Activated T-cell treated with anti-CD3 and anti-CD28 coated beads, Interleukin-2, amount 50 U/mL, for 4 hours (primary cell): Measurements from ENCODE around the gene HDAC9. TPM values are rescaled to one million over a fixed set of nuclear protein-coding genes. Genes with fewer than 3 reads are reported as not detected.

ENCODE experiments used
- ATAC-seq, 2 donors: fragments of 200-7000 bp; cut with Tn5 transposase; one replicate each; pipeline ENCODE4 v1.10.0; 2021
- DNase-seq: peaks from one replicate; pipeline ENCODE4 v3.0.0-alpha.2; 2020
- H3K27me3 Mint-ChIP-seq: one replicate; pipeline ENCODE4 v1.8.0; 2021; ENCODE audit warnings: low read depth, mixed read lengths
- H3K36me3 Mint-ChIP-seq: one replicate; pipeline ENCODE4 v1.8.0; 2022; ENCODE audit warnings: mixed read lengths; ENCODE audit not compliant: insufficient read depth
- H3K4me1 Mint-ChIP-seq: one replicate; pipeline ENCODE4 v1.8.0; 2021; ENCODE audit warnings: low read depth, mixed read lengths
- H3K4me3 Mint-ChIP-seq: one replicate; pipeline ENCODE4 v1.8.0; 2021; ENCODE audit warnings: mild to moderate bottlenecking, moderate library complexity, mixed read lengths
- H3K9me3 Mint-ChIP-seq: one replicate; pipeline ENCODE4 v1.8.0; 2021; ENCODE audit warnings: mixed read lengths
- total RNA-seq, 3 donors: library from RNA; stranded (reverse); gene quantifications; one replicate each; pipeline ENCODE4 v1.2.1, GENCODE V29; 2021

HDAC9 gene
- total RNA-seq, 3 donors from 2014 or later = 0.40 to 3.0 (median 0.74) TPM

DNA sequence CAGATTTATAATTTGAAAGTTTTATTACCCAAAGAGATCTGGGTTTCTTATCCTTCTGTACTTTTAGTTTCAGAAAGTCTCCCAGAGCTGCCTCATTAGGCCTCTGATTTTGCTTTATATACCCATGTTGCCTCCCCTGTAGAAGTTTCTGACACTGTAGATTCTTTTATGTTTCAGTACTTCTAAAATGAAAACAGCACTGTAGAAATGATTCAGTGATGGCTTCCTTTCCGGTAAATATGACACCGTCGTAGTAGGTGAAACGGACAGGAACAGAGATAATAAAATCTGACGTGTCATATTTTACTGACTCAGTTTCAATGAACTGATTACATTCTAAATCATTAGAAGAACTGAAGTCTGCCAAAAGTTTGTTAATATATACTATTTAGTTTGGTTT lies 349.2 kb downstream of the HDAC9 start:
- H3K36me3 Mint-ChIP-seq = no peaks in the 10 kb centered on the region
- no peaks in the 10 kb centered on the region for H3K27me3 Mint-ChIP-seq
- ATAC-seq (no peak), DNase-seq (no peak)
- no peaks in the 10 kb centered on the region for H3K4me1 Mint-ChIP-seq
- no peak overlapping the region for H3K4me3 Mint-ChIP-seq
- H3K9me3 Mint-ChIP-seq = peaks cover 5% of the 10 kb centered on the region

DNA sequence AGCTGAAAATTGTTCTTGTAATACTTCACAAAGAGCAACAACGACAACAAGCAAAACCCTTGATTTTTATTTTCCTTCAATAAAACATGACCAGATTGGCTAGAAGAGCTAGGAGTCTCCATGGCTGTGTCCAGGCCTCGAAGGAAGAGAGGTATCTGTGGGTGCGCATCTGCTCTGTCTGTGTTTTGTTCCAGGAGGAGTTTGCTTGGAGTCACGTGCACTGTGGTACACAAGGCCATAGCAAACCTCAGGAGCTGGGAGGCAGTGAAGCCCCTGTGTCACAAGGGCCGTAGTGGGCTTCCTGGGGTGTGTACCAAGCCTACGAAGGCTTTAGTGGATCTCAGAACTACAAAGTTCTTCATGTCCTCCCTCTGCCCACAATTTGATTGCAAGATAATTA lies 350.2 kb downstream of the HDAC9 start:
- ATAC-seq = no peak

DNA sequence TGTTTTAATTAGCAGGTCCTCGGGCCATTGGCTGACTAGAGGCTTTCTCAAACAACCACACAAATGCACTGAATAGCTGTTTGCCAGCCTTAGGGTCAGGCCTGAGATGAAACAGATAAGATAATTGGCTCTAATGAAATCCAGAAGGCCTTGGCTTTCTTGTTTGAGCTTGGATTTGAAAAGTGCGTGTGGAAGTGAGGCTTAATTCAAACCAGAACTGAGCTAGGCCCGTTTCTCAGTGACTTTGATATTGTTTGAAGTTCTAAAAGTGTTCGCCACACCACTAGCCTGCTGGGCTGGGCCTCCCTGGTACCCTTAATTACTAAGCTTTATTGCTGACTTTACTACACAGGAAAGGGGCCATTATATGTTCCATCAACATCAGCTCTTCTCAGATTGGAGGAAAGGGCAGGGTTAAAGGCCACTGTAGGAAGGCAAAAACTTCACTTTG lies 351.2 kb downstream of the HDAC9 start:
- Mint-ChIP-seq H3K4me3 (no peak overlapping the region), H3K36me3 (no peaks in the 10 kb centered on the region), H3K9me3 (peaks cover 11% of the 10 kb centered on the region), H3K4me1 (no peaks in the 10 kb centered on the region), H3K27me3 (no peaks in the 10 kb centered on the region)
- DNase-seq (no peak), ATAC-seq (no peak)

More for the DNA sequence above, 350.2 kb downstream of the HDAC9 start:
- Mint-ChIP-seq H3K36me3 (no peaks in the 10 kb centered on the region), H3K4me1 (no peaks in the 10 kb centered on the region), H3K9me3 (peaks cover 5% of the 10 kb centered on the region), H3K27me3 (no peaks in the 10 kb centered on the region), H3K4me3 (no peak overlapping the region)
- no peak for DNase-seq

DNA sequence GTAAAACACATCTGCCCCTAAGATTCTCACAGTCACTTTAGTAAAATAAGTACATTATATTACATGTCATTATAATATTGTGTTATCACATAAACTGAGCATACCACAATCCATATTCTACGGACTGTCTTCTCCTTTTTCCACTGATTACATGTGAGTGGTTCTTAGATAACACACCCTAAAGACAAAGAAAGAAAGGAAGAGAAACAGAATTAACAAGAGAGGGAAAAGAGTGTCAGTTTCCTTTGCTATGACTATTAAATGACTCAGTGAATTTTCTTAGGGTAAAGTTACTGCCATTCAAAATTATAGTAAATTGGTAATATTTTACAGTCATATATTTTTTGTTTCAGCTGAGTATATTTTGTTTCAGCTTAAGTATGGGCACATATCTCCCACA lies 353.6 kb downstream of the HDAC9 start:
- H3K36me3 Mint-ChIP-seq = no peaks in the 10 kb centered on the region
- no peak for DNase-seq
- no peaks in the 10 kb centered on the region for H3K27me3 Mint-ChIP-seq
- peaks cover 14% of the 10 kb centered on the region for H3K9me3 Mint-ChIP-seq
- no peak overlapping the region for H3K4me3 Mint-ChIP-seq
- ATAC-seq = no peak
- no peaks in the 10 kb centered on the region for H3K4me1 Mint-ChIP-seq

DNA sequence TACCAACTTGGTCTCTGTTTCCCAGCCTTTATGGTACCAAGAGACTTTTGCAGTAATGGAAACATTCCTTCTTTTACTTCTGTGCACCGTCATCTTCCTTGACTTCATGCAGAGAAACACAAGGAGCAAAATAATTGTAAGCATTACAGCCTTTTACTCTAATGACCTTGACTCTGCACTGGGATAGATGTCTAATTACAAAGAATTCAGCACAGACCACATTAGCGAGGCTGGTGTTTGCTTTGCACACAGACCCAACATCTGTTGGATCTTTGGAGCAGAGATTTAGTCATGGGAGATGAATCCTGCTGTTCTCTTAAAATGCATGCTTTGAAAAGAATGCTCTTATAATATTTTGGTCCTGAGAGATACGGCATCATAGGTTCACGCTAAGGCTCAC lies 360.2 kb downstream of the HDAC9 start:
- peaks cover 2% of the 10 kb centered on the region for H3K4me1 Mint-ChIP-seq
- no peak for DNase-seq
- ATAC-seq = no peak
- no peaks in the 10 kb centered on the region for H3K27me3 Mint-ChIP-seq
- peaks cover 13% of the 10 kb centered on the region for H3K9me3 Mint-ChIP-seq
- no peak overlapping the region for H3K4me3 Mint-ChIP-seq
- H3K36me3 Mint-ChIP-seq = no peaks in the 10 kb centered on the region

DNA sequence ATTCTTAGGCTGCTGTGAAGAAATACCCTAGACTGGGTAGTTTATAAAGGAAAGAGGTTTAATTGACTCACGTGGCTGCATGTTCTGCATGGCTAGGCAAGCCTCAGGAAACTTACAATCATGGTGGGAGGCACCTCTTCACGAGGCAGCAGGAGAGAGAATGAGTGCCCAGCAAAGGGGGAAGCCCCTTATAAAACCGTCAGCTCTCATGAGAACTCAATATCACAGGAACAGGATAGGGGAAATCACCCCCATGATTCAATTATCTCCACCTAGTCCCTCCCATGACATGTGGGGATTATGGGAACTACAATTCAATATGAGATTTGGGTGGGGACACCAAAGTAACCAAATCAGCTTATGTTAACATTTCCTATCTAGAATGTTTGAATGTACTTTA lies 362.7 kb downstream of the HDAC9 start:
- Mint-ChIP-seq H3K36me3 (no peaks in the 10 kb centered on the region), H3K4me1 (peaks cover 2% of the 10 kb centered on the region), H3K9me3 (peaks cover 5% of the 10 kb centered on the region), H3K4me3 (no peak overlapping the region), H3K27me3 (no peaks in the 10 kb centered on the region)
- ATAC-seq = no peak
- DNase-seq = no peak

DNA sequence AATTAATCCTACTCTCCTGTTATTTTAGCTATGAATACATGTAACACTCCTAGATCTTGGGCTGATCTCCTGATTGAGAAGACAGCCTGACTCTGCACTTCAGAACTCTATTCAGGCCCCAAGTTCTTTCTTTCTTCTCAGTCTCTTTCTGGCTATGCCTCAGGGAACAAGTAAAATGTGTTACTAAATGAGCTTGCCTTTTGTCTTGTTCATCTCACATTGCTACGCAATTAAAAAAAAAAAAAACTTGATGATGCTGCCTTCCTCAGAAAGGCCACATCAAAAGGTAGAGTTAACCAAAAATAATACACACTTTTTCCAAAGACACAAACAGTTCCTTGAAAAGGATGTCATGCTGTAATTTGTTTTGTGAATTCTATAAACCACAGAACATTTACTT lies 363.8 kb downstream of the HDAC9 start:
- no peak overlapping the region for H3K4me3 Mint-ChIP-seq
- H3K27me3 Mint-ChIP-seq = no peaks in the 10 kb centered on the region
- H3K4me1 Mint-ChIP-seq = peaks cover 2% of the 10 kb centered on the region
- no peaks in the 10 kb centered on the region for H3K36me3 Mint-ChIP-seq
- DNase-seq (no peak), ATAC-seq (no peak)
- peaks cover 9% of the 10 kb centered on the region for H3K9me3 Mint-ChIP-seq

DNA sequence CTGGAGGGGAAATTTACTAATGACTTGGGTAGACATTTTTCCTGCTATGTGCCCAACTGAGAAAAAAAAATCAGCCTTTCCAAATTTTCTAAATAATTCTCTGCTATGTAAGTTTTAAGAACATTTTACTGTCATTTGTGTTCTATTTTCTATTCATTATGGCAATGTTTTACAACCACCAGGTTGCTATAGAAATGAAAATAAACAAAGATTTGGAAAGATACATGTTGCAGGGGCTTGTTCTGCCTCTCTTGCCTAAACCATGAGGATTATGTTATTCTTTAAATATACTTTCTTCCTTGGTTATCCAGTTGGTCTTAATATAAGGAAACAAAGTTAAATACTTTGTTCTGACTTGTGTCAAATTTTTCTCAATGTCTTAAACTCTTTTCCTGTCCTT lies 364.7 kb downstream of the HDAC9 start:
- H3K4me1 Mint-ChIP-seq = peaks cover 2% of the 10 kb centered on the region
- H3K36me3 Mint-ChIP-seq = no peaks in the 10 kb centered on the region
- ATAC-seq = no peak
- no peaks in the 10 kb centered on the region for H3K27me3 Mint-ChIP-seq
- H3K4me3 Mint-ChIP-seq = no peak overlapping the region
- DNase-seq = no peak
- peaks cover 16% of the 10 kb centered on the region for H3K9me3 Mint-ChIP-seq

DNA sequence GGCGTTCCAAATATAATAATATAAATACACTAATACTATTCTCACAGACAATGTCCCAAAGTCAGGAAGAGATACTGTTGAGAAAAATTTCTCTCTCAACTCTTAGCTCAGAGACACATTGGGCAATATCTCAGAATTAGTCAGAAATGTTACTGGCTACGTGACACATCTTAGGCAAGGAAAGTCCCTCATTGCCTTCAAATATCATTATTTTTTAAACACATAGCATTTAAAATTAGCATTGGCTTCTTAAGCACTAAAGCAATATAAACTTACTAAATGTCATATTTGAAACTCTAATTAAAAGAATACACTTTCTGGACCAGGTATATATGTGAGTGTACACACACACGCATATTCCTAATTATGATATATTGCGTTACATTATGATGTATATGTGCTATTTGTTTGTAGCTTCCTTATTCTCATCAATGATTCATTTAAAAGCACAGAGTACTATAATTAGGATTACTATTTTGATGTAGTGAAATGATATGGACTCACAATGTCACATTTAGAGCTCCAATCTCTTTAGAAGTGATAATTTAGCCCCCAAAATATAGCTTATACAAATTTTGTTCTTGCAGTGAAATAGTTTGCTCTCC lies 366.1 kb downstream of the HDAC9 start:
- ATAC-seq (no peak), DNase-seq (no peak)
- Mint-ChIP-seq H3K4me1 (peaks cover 2% of the 10 kb centered on the region), H3K9me3 (peaks cover 12% of the 10 kb centered on the region), H3K27me3 (no peaks in the 10 kb centered on the region), H3K36me3 (no peaks in the 10 kb centered on the region), H3K4me3 (no peak overlapping the region)

DNA sequence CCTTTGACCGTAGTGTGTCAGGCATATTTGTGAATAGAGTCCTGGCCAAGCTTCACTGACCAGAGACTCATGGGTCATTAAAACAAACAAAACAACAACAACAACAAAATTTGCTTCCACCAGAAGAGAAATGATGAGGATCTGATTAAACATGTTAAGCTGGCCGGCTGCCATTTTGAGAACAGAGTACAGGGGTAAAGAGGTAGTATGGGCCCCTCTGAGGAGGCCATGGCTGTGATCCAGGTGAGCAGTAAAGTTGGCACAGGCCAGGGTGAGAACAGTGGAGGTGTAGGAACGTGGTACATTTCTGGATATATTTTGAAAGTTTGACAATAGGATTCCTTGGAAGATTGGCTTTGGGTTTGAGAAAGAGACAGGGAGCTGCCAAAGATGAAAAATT lies 369.4 kb downstream of the HDAC9 start:
- Mint-ChIP-seq H3K9me3 (peaks cover 22% of the 10 kb centered on the region), H3K27me3 (no peaks in the 10 kb centered on the region), H3K4me3 (no peak overlapping the region), H3K4me1 (peaks cover 2% of the 10 kb centered on the region), H3K36me3 (no peaks in the 10 kb centered on the region)
- no peak for ATAC-seq
- DNase-seq = no peak

DNA sequence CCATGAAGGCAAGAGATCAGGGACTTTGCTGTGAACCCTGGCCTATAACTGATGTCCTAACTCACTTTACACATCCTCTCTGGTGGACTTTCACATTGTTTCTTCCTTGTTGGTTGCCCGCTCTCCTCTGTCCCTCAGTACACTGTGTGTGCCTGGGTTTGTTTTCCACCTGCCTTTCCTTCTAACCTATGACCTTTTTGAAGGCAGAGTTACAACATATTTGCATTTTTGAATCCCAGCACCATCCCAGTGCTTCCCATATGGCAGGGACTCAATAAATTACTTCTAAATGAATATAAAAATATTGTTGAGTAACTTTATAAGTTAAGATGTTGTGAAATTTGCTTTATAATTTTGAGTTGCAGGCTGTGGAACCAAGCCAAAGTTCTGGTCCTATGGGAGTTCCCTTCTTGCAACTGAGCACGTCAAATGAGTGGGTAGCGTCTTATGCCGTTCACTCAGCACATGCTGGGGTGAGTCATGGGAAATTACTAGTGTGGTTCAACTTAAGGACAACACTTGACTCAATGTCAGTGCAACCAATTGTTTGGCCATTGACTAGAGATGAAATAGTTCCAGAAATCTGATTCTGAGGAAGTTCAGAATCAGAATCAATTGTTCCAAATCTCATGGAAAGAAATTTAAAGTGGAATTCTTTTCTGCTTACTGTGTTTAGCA lies 370.9 kb downstream of the HDAC9 start:
- peak in 1 of 2 donors; percentile 46 for ATAC-seq
- H3K36me3 Mint-ChIP-seq = no peaks in the 10 kb centered on the region
- no peak for DNase-seq
- H3K4me3 Mint-ChIP-seq = no peak overlapping the region
- H3K27me3 Mint-ChIP-seq = no peaks in the 10 kb centered on the region
- H3K4me1 Mint-ChIP-seq = peaks cover 2% of the 10 kb centered on the region
- peaks cover 22% of the 10 kb centered on the region for H3K9me3 Mint-ChIP-seq

DNA sequence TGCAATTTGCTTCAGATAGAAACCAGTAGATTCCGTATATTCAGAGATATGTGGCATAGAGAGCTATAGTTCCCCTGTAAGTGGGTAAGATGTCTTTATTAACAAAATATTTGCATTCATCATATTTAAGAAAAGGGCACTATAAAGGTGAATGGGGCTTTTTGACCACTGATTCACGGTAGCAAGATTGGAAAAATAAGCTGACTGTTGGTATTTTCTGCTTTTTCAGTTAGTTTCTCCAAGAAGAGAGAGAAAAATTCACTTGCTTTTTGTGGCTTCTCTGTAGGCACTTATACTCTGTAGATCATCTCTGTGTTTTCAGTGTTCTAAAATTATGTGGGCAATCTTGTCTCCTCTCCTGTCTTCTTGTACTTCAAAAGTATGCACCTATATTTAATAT lies 376.8 kb downstream of the HDAC9 start:
- Mint-ChIP-seq H3K9me3 (peaks cover 10% of the 10 kb centered on the region), H3K27me3 (no peaks in the 10 kb centered on the region)

DNA sequence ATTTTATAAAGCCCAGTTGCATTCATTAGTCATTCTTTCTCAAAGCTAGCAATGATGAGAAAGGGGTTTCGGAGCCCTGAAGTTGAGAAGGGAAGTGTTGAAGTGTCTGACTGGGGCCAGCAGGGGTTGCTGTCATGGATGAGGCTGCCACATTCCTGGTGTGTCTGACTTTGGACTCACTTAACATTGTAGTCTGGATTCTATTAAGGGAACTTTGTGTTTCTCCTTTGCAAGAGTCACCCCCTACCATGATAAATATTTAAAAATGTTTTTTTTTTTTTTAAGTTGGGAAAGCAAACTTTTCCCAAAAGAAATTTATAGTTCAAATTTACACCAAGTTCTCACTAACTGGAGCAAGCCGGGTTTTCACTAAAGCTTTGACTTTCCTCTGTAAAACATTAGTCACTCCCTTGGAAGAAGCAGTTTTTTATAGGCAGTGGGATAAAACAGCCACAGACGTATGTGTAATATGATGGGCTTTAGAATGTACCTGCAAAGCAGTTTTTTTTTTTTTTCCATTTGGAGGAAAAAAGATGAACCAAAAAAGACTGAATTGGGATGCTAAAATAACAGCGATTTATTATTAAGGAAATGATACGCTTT lies 378.3 kb downstream of the HDAC9 start:
- Mint-ChIP-seq H3K27me3 (no peaks in the 10 kb centered on the region), H3K36me3 (no peaks in the 10 kb centered on the region), H3K4me3 (no peak overlapping the region), H3K9me3 (peaks cover 5% of the 10 kb centered on the region), H3K4me1 (no peaks in the 10 kb centered on the region)
- DNase-seq (no peak), ATAC-seq (no peak)

More for the DNA sequence above, 376.8 kb downstream of the HDAC9 start:
- Mint-ChIP-seq H3K36me3 (no peaks in the 10 kb centered on the region), H3K4me1 (no peaks in the 10 kb centered on the region), H3K4me3 (no peak overlapping the region)
- ATAC-seq (no peak), DNase-seq (no peak)

DNA sequence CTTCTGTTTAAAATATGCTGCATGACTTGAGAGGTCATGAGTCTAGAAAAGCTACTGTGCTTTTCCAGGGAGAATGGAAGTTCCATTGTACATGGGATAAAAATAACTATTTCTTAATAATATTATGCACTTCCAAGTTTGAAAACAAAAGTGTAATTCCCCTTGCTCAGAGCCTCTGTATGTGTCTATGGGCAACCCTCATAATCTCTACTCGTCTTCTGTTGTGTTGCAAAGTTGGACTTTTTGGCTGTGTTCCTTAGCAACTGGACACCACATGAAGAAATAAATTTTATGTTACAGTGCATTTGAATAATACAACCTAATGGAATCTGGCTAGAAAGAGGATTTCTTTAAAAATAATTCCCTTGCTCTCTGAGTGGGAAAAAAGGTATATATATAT lies 379.3 kb downstream of the HDAC9 start:
- no peak for DNase-seq
- no peak for ATAC-seq
- Mint-ChIP-seq H3K4me1 (no peaks in the 10 kb centered on the region), H3K4me3 (no peak overlapping the region), H3K27me3 (no peaks in the 10 kb centered on the region), H3K36me3 (no peaks in the 10 kb centered on the region), H3K9me3 (peaks cover 6% of the 10 kb centered on the region)

DNA sequence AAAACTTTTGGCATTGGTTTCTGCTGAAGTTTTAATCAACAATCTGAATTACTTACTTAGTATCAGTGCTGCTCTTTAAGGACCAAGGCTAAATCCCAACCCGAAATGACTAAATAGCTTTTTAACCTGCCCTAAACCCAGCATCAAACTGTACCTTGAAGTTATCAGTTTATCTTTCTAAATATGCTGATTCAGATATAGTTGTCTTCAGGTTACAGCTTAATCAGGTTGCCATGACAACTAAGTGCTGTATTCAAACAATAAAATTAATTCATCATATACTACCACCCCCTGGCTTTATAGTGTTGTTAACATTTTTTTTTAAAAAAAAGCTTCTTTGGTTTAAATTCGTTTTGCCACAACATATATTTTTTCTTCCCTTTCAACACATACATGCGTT lies 382.3 kb downstream of the HDAC9 start:
- ATAC-seq = no peak

More for the DNA sequence above, 382.3 kb downstream of the HDAC9 start:
- no peak for DNase-seq
- Mint-ChIP-seq H3K4me1 (no peaks in the 10 kb centered on the region), H3K9me3 (peaks cover 6% of the 10 kb centered on the region), H3K36me3 (no peaks in the 10 kb centered on the region), H3K27me3 (no peaks in the 10 kb centered on the region), H3K4me3 (no peak overlapping the region)
